OCI-LY3 (cell line): ENCODE data around the gene CRPPA.

ENCODE experiments used
- CTCF ChIP-seq: fragments of 200-600, 300-600 bp; sonication (generic); IDR thresholded peaks from 2 replicates; pipeline ENCODE4 v1.5.1; 2014; ENCODE audit warnings: antibody characterized with exemption, low read length, low read depth
- EZH2phosphoT487 ChIP-seq: fragments of 200-600 bp; shearing (Covaris generic); IDR thresholded peaks from 2 replicates; pipeline ENCODE4 v1.6.1; 2018; ENCODE audit warnings: antibody characterized with exemption, mixed run types, low read depth

- TF ChIP-seq CTCF: no peak
- no peak for TF ChIP-seq EZH2phosphoT487
Observed at GRCh38 chr7:16463520-16463919, 42.2 kb upstream of the CRPPA start.
